GM21423 (cell line): ENCODE measurements around the gene NT5C.

Experiments
- ATAC-seq: cut with Tn5 transposase; IDR thresholded peaks from one replicate; pipeline ENCODE4 v1.9.1; 2021; ENCODE audit warnings: mild to moderate bottlenecking, moderate library complexity; ENCODE audit not compliant: unreplicated experiment

Gene NT5C

DNA sequence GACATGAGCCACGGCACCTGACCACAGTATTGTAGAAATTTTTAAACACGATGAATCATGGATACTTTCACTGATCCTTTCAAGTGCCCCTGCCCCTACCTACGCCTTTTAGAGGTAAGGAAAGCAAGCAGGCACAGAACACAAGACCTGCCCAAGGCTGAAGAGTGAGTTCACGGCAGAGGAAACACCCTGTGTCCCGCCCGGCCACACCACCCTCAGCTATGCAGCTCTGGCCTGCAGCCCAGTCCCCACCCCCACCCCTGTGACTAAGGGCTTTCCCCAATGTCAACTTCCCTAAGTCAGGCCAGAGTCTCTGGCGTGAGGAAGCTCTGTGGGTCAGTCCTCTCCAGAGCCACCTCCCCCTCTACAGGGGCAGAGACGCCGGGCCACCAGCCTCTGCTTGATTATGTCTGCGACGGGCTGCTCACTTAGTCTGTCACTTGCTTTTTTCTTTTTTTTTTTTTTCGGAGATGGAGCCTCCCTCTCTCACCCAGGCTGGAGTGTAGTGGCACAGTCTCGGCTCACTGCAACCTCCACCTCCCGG lies 35.4 kb downstream of the NT5C start:
- ATAC-seq, result no peak

DNA sequence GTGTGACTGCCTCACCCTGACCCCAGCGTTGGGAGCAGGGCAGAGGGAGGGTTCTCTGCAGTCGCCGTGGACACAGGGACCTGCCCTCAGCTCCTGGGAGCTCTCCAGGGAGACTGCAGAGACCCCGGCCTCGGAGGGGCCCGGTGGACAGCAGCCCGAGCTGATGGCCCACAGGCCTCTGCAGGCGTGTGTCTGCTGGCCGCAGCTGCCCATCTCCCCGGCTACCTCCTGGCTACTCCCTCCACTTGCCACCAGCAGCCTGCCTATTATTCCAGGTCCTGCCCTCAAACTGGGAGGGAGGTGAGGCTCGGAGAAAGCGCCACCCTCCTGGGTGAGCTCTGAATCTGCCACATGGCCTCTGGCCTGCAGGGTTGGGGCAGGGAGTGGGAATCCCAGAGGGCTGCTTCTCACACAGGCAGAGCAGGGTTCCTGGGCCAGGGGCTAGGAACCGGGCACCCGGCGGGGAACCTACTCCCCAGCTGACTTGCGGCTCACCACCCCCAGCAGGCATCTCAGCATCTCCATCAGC lies 36.6 kb downstream of the NT5C start:
- ATAC-seq, result no peak

DNA sequence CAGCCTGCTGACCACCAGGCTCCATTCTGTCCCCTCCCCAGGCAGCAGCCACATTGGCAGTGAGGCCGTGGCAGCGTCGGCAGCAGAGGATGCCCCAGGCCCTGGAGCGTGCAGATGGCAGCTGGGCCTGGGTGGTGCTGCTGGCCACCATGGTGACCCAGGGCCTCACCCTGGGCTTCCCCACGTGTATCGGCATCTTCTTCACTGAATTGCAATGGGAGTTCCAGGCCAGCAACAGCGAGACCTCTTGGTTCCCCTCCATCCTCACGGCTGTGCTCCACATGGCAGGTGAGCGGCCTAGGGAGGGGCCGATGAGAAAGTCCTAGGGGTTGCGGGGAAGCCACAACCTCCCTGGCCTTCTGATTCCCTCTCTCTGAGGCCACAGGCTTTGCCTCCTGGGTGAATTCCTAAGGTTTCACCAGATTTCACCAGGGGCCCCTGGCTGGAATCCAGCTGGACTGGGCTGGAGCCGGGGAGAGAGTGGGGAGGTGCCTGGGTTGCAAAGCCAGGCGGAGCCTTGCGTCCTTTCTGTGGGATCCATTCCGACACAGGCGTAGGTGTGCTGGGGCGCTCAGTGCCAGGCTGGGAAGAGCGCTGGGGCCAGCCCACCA lies 37.9 kb downstream of the NT5C start:
- no peak for ATAC-seq

DNA sequence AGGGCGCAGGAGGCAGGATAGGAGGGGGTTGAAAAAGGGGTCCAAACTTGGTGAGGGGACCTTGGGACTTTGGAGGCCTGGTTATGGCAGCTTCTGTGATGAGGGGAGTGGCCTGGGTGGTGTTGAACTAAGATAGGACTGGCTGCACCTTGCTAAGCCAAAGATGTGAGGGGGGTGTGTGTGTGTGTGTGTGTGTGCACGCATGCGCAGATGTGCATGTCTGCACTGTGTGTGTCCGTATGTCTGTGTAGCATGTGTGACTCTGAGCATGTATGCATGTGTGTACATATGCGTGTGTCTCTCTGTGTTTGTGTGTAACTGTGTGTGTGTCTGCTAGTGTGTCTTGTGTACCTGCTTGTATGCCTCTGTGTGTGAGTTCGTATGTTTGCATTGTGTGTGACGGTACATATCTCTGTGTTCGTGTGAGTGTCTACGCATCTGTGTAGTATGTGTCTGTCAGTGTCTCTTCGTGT lies 39.7 kb downstream of the NT5C start:
- no peak for ATAC-seq

DNA sequence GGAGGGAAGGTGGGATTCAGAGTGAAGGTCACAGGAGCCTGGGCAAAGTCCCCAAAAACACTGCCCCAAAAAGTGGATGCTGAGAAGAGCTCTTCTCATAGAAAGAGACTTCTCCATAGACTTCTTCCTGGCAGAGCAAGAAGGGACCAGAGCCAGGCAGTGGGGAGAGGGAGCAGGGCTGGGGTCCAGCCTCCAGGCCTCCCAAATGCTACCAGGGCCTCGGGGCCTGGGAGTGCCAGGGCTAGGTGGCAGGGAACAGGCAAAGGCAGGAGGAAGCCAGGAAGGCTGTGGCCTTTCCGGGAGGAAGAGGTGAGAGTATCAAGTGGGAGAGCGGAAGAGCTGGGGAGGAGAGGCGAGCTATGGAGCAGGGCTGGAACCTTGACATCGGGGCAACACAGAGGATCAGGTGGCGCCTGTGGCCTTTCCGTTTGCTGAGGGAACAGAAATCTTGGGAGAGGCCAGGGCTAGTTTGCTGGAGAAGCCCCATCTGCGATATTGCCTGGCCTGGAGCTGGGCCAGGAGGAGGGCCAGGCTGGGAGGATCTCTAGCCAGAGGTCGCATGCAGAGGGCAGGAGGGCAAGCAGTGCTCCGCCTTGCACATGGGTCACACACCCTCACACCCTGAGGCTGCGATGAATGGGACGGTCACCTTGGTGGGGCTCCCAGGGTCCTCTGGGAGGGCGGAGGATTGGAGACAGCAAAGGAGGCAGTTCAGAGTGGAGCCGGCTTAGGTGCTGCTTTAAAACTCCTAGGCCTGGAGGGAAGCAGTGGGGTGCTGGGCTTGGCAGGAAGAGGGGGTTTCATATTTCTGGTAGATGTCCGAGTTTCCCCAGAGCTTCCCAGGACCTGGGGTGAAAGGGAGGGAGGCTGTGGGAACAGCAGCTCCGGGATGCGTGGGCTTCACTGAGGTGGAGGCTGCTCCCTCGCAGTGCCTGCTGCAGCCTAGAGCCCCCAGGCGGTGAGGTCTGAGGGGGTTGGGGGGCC lies 40.4 kb downstream of the NT5C start:
- ATAC-seq, result no peak

DNA sequence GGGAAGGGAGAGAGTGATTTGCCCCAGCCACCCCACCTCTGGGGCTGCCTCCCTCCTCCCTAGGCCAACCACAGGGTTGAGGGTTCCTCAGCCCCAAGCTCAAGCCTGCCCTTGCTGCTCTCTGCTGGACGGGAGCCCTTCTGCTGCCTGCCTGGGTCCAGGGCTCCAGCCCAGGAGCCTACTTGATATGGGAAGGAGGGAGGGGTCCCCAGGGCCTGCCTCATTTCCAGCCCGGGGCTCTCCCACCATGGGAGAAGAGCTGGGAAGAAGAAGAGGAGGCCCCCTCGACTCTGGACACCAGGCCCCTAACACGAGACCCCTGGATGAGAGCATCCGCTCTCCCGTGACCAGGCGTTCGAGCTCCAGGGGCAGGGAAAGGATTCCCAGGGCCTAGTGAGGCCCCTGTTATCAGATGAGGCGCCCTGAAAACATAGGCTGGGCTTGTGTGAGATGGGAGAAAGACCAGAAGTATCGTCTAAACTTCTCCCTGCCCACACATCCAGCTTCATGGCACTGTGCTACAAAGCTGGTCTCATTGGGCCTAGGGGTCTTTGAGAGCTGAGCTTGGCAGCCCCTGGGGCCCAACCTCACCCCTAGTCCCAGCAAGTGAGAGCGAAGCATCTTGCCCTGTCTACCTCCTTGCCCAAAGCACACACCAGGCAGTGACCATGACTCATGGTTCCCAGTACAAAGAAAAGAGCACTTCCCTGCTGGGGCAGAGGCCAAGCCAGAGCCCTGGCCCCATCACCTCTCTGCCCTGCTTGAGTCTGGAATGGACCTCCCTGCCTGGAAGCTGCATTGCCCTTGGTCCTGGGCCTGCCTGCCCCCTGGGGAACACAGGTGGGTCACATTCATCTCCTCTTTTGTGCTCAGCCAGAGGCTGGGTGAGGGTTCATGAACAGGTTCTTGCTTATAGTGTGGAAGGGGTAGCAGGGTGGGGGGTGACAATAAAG lies 42.8 kb downstream of the NT5C start:
- no peak for ATAC-seq

DNA sequence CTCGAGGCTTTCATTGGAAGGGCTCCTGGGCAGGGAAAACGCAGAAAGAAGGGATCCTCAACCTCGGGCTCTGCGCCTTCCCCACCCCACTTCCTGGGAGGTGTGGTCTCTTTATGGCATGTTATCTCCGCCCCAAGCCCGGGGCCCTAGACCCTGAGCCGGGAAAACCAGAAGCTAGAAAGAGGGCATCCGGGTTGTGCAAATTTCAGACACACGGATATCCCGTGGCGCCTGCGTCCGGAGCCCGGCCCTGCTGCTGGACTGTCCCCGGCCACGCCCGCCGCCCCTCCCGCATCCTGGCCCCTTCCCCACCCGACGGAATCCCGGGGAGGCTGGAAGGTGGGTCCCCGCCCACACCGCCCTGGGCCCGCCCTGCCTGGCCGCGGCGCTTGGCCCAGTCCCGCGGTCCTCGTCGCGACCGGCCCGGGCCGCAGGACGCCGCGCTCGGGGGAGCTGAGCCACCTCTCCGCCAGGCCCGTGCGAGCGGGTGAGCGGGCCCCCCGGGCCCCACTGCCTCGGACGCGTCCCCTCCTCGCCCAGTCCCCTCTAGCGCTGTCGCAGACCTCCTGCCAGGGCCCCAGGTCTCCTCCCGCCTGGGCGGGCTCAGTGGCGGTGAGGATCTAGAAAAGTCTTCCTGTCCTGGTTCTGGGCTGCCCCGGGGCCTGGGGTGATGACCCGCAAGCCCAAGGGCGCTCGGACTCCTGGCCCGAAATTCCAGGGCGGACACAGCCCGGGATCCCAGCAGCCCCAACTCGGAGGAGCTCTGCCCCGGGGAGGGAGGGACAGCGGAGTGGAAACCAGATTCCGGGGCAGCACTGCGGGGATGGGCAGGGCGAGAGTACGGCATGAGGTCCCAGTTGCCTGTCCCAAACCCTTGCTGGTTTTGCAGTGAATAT lies 43.7 kb downstream of the NT5C start, which contains the start of gene SLC16A5:
Gene SLC16A5, plus strand, starts transcription at position 397 of the 896 bp plus-strand sequence. CDS start 5,683 bp downstream, outside the sequence.
- peak; percentile 53 for ATAC-seq

DNA sequence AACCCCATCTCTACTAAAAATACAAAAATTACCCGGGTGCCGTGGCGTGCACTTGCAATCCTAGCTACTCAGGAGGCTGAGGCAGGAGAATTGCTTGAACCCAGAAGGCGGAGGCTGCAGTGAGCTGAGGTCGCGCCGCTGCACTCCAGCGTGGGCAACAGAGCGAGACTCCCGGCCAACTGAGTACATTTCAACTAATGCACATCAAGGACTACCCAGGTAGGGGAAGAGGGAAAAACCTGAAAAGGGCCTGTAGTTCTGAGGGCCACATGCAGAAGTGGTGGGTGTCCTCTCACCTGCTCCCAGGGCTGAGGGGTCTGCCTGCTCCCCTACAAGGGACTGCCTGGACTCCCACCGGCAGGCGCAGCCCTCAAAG lies 44.4 kb downstream of the NT5C start:
- no peak for ATAC-seq

DNA sequence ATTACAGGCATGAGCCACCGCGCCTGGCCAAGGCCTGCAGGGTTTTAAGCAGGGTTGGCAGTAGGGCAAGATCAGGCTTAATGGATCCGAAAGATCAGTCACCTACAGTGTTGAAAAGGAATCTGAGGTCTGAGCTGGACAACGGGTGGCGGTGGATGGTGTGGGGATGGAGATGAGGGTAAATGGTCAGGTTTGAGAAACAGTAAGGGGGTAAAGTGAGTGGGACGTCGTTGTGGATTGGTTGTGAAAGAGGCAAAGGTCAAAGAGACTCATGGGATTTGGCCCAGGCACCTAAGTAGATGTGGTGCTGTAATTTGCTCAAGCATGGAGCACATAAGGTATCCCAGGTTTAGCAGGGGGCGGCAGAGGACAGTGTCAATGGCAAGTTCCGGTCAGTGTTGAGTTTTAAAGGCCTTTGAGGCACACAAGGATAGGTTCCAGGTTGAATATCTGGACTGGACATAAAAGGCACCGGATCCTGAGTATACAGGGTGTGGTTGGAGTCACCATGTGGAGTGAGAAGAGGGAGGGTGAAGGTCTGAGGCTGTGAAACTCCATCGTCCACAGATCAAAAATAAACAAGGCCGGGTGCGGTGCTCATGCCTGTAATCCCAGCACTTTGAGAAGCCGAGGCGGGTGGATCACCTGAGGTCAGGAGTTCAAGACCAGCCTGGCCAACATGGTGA lies 44.9 kb downstream of the NT5C start:
- no peak for ATAC-seq

DNA sequence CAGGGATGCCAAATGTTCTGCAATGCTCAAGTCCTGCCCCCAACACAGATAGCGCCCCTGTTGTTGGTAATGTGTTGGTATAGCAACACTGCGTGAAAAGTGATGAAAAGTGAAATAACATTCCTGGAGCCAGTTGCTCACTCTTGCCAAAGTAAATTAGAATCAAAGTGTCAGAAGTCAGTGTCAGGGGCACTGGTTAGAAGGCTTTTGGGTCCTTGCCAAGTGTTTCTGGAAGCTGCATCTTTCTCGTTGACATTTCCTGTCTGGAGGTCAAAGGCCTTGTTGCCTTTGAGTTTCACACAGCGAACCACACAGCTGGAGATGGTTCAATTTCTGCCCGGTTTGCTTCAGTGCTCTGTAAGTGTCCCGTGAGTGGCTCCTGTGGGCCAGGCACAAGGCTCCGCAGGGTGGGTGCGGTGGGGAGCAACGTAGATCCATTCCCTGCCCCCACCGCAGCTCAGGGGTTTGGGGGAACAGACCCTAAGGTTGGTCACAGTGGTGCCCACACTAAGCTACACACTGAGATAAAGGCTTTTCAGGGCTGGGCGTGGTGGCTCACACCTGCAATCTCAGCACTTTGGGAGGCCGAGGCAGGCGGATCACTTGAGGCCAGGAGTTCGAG lies 47.4 kb downstream of the NT5C start:
- no peak for ATAC-seq

DNA sequence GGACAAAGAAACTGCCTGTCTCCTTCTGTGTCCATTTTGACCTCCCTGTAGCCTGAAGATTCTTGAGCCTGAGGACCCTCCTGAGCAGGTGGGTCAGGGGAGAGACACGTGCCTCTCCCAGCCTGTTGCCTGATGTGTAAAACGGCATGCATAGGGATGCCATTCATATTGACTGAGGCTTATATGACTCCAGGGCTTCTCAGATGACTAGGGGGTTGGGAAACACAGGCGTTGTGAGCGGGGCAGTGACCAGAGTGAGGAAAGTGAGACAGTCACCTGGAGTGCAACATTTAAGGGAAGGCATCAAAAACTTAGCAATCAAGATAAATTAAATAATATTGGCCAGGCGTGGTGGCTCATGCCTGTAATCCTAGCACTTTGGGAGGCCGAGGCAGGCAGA lies 48.9 kb downstream of the NT5C start:
- ATAC-seq, result no peak

DNA sequence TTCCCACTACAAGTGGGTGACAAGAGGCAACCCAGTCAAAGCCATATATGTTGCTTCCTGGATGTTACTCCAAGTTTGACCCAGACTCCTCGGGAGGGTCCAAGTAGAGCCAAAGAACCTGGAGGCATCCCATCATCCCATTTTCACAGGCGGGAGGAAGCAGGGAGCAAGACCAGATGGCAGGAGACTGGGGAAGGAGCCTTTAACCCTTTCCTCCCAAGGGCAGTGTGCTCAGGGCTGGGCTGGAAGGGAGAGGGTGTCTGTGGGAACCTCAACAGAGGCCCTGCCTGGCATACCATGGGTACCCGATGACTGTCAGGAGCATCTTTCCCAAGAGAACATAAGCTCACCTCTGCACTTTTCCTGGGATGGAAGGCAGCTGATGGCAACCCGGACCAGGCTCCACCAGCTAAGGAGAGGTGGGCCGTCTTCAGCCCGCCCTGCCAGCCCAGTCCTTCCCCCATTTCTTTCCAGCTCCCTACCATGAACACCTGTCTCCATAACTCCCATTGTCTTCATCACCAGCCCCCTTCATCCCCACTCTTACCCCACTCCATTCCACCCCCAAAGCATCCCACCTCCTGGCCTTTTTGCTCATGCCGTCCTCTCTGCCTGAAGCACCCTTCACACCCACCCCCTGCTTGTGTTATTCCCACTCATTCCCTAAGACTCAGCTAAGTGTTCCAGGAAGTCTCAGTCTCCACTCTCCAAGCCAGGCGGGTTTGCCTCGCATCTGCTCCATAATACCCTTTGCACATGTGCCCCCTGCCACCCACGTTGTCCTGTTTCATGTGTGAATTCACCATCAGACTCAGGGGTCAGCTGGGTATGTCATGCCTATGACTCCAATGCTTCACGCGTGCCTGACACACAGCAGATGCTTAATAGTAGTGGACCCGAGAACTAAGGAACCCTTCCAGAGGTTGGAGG lies 49.7 kb downstream of the NT5C start:
- no peak for ATAC-seq
